Activated CD4-positive, alpha-beta T cell treated with anti-CD3 and anti-CD28 coated beads for 4 hours (primary cell): Measurements from ENCODE around the gene APH1B.

Experiments
- DNase-seq, 2 donors: peaks; one replicate each; pipeline ENCODE4 v3.0.0-alpha.2; 2020

APH1B gene

GRCh38 chr15:63357731-63358130, 80.3 kb downstream of the APH1B start:
- DNase-seq: no peak

- DNase-seq: no peak
These were observed 81.0 kb downstream of the APH1B start for GRCh38 chr15:63358241-63359029.
